HG02610 (cell line): ENCODE measurements around the gene TMEM109.

Experiments used
- ATAC-seq: cut with Tn5 transposase; IDR thresholded peaks from one replicate; pipeline ENCODE4 v1.9.1; 2021; ENCODE audit warnings: mild to moderate bottlenecking, moderate library complexity; ENCODE audit not compliant: unreplicated experiment

TMEM109 gene, protein sequence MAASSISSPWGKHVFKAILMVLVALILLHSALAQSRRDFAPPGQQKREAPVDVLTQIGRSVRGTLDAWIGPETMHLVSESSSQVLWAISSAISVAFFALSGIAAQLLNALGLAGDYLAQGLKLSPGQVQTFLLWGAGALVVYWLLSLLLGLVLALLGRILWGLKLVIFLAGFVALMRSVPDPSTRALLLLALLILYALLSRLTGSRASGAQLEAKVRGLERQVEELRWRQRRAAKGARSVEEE

GRCh38 chr11:60913793-60914632 is at the start of gene TMEM109:
Gene TMEM109, plus strand, starts transcription at chr11:60914158. Its CDS starts 5,536 bp downstream, at chr11:60919694.
- peak; percentile 41 for ATAC-seq

- ATAC-seq = no peak
Measured at GRCh38 chr11:60864856-60865513, 49.0 kb upstream of the TMEM109 start.

- ATAC-seq = no peak
Measured at GRCh38 chr11:60866911-60867870, 46.8 kb upstream of the TMEM109 start, which contains the start of gene ZP1. Gene ZP1, plus strand, starts transcription at chr11:60867542. Its CDS starts 20 bp downstream, at chr11:60867562.

- ATAC-seq = no peak
Measured at GRCh38 chr11:60867871-60868681, 45.9 kb upstream of the TMEM109 start.

DNA sequence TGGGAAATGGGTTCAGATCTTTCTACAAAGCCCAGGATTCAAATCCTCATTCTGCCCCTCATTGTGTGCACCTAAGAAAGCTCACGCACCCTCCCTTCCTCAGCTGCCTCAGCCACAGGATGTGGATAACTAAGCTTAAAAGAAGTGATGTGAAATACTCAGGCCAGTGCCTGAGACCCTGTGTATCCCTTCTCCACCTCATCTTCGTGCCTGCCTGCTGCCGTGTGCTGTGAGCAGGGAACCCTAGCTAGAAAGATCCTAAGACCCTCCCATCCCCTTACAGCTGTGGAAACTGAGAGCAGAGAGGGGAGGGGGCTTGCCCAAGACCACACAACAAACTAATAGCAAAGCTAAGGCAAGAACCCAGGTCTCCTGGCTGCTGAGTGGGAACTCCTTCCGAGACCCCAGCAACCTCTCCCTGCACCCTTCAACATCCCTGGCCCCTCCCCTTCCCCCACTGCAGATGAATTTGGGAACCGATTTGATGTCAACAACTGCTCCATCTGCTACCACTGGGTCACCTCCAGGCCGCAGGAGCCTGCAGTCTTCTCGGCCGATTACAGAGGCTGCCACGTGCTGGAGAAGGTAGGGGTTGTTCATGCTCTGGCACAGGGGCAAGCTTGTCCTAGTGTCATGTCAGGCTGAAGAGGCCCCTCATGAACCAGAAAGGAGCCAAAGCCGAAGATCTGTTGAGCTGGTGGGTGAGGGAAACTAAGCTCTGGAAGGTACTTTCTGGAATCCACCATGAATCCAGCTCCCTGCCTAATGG is 45.1 kb upstream of the TMEM109 start:
- no peak for ATAC-seq

- ATAC-seq = no peak
Measured at GRCh38 chr11:60869451-60869825, 44.5 kb upstream of the TMEM109 start.

GRCh38 chr11:60870276-60870675 is 43.7 kb upstream of the TMEM109 start:
- no peak for ATAC-seq

DNA sequence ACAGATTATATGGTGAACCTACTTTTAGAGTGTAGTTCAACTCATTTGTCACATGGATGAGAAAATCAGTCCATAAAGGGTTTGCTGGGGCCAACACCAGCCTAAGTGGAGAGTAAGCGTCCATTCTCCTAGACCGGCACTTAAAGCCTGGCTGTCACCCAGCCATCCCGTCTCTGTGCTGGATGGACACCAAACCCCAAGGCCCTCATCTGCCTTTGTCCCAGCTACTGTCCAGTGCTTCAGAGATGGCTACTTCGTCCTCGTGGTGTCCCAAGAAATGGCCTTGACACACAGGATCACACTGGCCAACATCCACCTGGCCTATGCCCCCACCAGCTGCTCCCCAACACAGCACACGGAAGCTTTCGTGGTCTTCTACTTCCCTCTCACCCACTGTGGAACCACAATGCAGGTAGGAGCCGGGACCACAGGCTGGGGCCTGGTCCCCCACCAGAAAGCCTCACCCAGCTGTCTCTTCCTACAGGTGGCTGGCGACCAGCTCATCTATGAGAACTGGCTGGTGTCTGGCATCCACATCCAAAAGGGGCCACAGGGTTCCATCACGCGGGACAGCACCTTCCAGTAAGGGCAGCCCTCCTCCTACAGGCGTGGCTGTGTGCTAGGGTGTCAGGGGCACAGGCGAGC is 43.1 kb upstream of the TMEM109 start:
- ATAC-seq = no peak

DNA sequence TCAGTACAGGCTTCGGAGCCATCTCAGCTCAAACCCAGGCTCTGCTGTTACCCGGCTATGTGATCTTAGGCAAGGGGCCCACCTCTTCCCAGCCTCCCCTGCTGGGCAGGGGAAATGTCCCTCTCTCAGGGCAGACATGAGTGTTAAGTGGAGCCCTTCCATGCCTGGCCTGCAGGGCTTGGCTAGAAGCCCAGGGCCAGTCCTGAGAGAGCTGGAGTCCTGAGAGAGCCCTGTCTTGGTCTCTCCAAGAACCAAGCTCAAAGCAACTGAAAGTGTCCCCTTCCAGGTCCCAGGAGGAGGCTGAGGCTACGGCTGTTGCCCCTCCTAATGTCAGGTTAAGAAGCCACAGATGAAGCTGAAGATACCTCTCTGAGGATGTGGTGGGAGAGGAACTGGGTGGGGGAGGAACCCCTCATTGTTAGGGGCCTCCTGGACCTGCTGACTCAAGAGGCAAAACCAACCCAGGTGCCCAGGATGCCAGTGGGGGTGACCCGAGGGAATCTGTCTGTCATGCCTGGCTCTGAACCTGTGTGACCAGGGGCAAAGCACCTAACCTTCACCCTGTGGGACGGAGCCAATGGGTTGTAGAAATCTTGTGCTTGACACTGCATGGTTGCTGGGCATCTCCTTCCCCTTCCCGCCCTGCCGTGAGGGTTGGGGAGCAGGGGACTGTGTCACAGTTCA is 42.4 kb upstream of the TMEM109 start:
- no peak for ATAC-seq

- no peak for ATAC-seq
Measured at GRCh38 chr11:60872124-60872960, 41.6 kb upstream of the TMEM109 start.

- no peak for ATAC-seq
Measured at GRCh38 chr11:60872961-60873524, 40.9 kb upstream of the TMEM109 start.

GRCh38 chr11:60873533-60873932 is 40.4 kb upstream of the TMEM109 start:
- ATAC-seq = no peak

DNA sequence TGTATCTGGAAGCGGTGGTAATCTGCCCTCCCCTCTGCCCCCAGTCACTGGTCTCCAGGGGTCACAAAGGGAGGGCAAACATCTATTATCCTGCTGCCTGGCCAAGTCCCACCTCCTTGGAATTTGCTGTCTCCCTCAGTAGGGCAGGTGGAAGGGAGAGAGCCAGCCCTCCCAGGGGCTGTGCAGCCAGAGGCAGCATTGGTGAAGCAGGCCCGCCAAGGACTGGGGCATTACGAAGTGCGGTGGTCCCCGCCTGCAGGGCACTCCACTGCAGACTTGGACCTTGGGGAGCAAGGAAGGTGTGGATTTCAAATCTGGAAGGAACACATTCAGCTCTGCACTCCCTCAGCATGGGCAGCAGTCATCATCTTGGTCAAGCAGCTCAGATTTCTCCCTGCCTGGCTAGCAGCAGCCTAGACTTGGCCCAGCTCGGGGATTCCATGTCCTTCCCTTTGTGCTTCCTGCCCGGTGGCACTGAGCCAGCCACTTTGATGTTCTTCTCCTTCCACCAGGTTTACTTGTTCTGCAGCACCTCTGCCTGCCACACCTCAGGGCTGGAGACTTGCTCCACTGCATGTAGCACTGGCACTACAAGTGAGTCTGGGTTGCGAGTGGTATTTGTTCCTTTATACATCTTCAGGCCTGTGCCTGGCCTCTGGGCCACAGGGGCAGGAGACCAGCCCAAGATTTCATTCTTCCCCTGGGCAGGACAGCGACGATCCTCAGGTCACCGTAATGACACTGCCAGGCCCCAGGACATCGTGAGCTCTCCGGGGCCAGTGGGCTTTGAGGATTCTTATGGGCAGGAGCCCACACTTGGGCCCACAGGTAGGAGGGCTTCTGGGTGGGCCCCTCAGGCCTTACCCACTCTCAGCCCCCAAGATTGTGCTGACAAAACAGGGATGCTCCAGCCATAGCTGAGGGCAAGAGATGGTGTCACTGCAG is 39.3 kb upstream of the TMEM109 start:
- ATAC-seq = no peak

- no peak for ATAC-seq
Measured at GRCh38 chr11:60875366-60876167, 38.4 kb upstream of the TMEM109 start.

- no peak for ATAC-seq
Measured at GRCh38 chr11:60876168-60876485, 37.8 kb upstream of the TMEM109 start.
